Endothelial cell of umbilical vein (primary cell): ENCODE results near the gene VPS54.

Experiments used
- EZH2 ChIP-seq: IDR thresholded peaks from 2 replicates; pipeline ENCODE4 v1.6.1; 2012; ENCODE audit warnings: borderline replicate concordance, low read depth, mild to moderate bottlenecking, moderate library complexity, low read length, inconsistent platforms; ENCODE audit not compliant: severe bottlenecking
- JUN ChIP-seq: IDR thresholded peaks from 2 replicates; pipeline ENCODE4 v1.6.1; 2011; ENCODE audit warnings: borderline replicate concordance, low read depth; ENCODE audit not compliant: insufficient read length, insufficient read depth
- MYC ChIP-seq: IDR thresholded peaks from one replicate; pipeline ENCODE4 v1.6.1; 2011; ENCODE audit warnings: mild to moderate bottlenecking, low read depth, low read length
- POLR2A ChIP-seq: IDR thresholded peaks from 2 replicates; pipeline ENCODE4 v1.6.1; 2012; ENCODE audit warnings: low read depth, mild to moderate bottlenecking, control low read depth, low read length
- POLR2AphosphoS5 ChIP-seq: IDR thresholded peaks from 2 replicates; pipeline ENCODE4 v1.6.1; 2012; ENCODE audit warnings: low read depth, mild to moderate bottlenecking, control low read depth, low read length, moderate library complexity; ENCODE audit not compliant: insufficient read depth
- TF ChIP-seq, protein P1 (sequence below), 2 donors: IDR thresholded peaks; 1 replicate in 1 of 2; 2 replicates in 1 of 2; pipeline ENCODE4 v1.5.1; 2011; ENCODE audit warnings: low read length in 2 of 2, mild to moderate bottlenecking in 2 of 2, moderate library complexity in 2 of 2, control low read depth in 1 of 2, inconsistent platforms in 1 of 2, low read depth in 1 of 2; ENCODE audit not compliant: insufficient read depth in 1 of 2; ENCODE audit errors: extremely low read depth in 1 of 2

DNA sequence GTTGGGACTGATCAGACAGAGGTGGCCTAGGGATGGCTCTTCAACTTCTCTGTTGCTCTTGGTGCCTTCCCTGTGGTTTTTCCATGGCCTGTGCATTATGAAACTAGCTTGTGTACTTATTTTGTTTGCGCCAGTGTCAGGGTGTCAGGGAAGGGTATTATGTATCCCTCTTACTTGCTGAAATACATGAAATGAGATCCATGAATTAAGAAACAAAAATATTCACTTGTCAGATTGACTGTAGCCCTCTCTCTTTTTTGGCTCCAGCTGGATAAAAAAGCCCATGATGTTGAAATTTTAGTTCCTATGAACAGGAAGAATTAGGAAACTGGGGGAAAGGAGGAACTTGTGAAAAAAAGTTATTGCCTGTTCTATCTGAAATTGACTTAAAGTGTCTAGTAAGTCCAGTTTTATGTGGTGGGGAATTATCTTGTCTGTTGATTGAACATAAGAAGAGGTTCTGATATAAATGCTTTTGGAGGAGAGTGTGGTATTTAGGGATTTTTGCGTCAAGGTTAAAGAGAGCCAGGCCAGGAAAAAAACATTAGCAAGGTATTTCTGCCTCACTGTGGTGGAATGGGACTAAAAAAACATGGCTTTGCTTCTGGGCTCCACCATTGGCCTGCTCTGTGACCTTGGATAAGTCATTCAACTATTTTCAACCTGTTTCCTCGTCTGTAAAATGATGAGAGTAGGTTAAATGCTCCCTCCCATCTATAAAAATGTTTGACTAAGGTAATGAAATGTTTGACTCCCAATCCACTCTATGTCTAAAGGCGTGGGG is 165.5 kb downstream of the VPS54 start:
- TF ChIP-seq, protein P1, sequence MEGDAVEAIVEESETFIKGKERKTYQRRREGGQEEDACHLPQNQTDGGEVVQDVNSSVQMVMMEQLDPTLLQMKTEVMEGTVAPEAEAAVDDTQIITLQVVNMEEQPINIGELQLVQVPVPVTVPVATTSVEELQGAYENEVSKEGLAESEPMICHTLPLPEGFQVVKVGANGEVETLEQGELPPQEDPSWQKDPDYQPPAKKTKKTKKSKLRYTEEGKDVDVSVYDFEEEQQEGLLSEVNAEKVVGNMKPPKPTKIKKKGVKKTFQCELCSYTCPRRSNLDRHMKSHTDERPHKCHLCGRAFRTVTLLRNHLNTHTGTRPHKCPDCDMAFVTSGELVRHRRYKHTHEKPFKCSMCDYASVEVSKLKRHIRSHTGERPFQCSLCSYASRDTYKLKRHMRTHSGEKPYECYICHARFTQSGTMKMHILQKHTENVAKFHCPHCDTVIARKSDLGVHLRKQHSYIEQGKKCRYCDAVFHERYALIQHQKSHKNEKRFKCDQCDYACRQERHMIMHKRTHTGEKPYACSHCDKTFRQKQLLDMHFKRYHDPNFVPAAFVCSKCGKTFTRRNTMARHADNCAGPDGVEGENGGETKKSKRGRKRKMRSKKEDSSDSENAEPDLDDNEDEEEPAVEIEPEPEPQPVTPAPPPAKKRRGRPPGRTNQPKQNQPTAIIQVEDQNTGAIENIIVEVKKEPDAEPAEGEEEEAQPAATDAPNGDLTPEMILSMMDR (IDR thresholded peaks at IDR 0.05; ENCODE audit: extremely low read depth in 1 of 2, insufficient read depth in 1 of 2, low read depth in 1 of 2, low read length in 2 of 2), result no peak
- TF ChIP-seq POLR2AphosphoS5 (no peak), EZH2 (no peak), POLR2A (no peak), JUN (no peak), MYC (no peak)
